Measurements from ENCODE around the gene ATRX.

DNA sequence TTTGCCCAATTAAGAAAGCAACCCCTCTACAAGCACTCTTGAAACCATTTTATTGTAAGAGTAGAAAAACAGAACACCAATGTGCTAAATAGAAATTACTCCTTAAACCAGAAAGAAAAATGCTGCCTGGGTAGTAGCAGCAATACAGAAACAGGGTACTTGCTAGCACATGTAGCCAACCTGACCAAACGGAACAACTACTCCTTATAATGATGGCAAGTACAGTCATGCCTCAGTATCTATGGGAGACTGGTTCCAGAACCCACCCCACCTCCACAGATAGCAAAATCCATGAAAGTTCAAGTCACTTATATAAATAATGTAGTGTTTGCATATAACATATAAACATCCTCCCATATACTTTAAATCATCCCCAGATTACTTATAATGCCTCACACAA is 168.8 kb downstream of the ATRX start:
- TF ChIP-seq, protein P1, sequence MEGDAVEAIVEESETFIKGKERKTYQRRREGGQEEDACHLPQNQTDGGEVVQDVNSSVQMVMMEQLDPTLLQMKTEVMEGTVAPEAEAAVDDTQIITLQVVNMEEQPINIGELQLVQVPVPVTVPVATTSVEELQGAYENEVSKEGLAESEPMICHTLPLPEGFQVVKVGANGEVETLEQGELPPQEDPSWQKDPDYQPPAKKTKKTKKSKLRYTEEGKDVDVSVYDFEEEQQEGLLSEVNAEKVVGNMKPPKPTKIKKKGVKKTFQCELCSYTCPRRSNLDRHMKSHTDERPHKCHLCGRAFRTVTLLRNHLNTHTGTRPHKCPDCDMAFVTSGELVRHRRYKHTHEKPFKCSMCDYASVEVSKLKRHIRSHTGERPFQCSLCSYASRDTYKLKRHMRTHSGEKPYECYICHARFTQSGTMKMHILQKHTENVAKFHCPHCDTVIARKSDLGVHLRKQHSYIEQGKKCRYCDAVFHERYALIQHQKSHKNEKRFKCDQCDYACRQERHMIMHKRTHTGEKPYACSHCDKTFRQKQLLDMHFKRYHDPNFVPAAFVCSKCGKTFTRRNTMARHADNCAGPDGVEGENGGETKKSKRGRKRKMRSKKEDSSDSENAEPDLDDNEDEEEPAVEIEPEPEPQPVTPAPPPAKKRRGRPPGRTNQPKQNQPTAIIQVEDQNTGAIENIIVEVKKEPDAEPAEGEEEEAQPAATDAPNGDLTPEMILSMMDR (IDR thresholded peaks at IDR 0.05; ENCODE audit: low read depth, low read length, poor library complexity, severe bottlenecking), result no peak
- no peak for TF ChIP-seq EZH2phosphoT487 (IDR thresholded peaks at IDR 0.05; ENCODE audit: borderline replicate concordance, low read length)

All from DOHH2 (cell line).